SK-N-SH treated with all-trans-retinoic acid at 6 μM for 48 hours (cell line): Measurements from ENCODE around the gene FAM237A.

ENCODE experiments used
- ATAC-seq: fragments of 200-7000 bp; cut with Tn5 transposase; 3 replicates; pipeline ENCODE4 v1.9.1; 2020; ENCODE audit warnings: mild to moderate bottlenecking, moderate library complexity
- ARNTL ChIP-seq: fragments of 450-650 bp; formaldehyde crosslinking; IDR thresholded peaks from 2 replicates; pipeline ENCODE4 v1.5.0; 2020; ENCODE audit warnings: low read depth, mild to moderate bottlenecking, moderate library complexity, borderline replicate concordance
- BACH2 ChIP-seq: fragments of 250-450 bp; sonication (Bioruptor Pico); IDR thresholded peaks from 2 replicates; pipeline ENCODE4 v1.9.0; 2021; ENCODE audit warnings: mild to moderate bottlenecking, borderline replicate concordance
- CSDC2 ChIP-seq: fragments of 250-450 bp; sonication (Bioruptor Pico); IDR thresholded peaks from 2 replicates; pipeline ENCODE4 v1.5.0; 2020; ENCODE audit warnings: mild to moderate bottlenecking, moderate library complexity
- ESRRG ChIP-seq: fragments of 250-450 bp; sonication (Bioruptor Pico); IDR thresholded peaks from 2 replicates; pipeline ENCODE4 v1.6.1; 2021; ENCODE audit warnings: mild to moderate bottlenecking
- GLIS3 ChIP-seq: fragments of 250-450 bp; sonication (Bioruptor Pico); IDR thresholded peaks from 2 replicates; pipeline ENCODE4 v1.5.0; 2020; ENCODE audit warnings: mild to moderate bottlenecking, moderate library complexity
- ISL1 ChIP-seq: fragments of 250-450 bp; sonication (Bioruptor Pico); IDR thresholded peaks from 2 replicates; pipeline ENCODE4 v2.1.2; 2022; ENCODE audit warnings: mild to moderate bottlenecking, moderate library complexity
- OSR1 ChIP-seq: fragments of 250-450 bp; sonication (Bioruptor Pico); IDR thresholded peaks from 2 replicates; pipeline ENCODE4 v1.8.0; 2022; ENCODE audit warnings: moderate library complexity, mild to moderate bottlenecking, inconsistent platforms
- PPARA ChIP-seq: fragments of 250-450 bp; sonication (Bioruptor Pico); IDR thresholded peaks from 2 replicates; pipeline ENCODE4 v1.5.0; 2020; ENCODE audit warnings: mild to moderate bottlenecking, borderline replicate concordance
- RARB ChIP-seq: fragments of 250-450 bp; sonication (Bioruptor Pico); IDR thresholded peaks from 2 replicates; pipeline ENCODE4 v1.8.0; 2021; ENCODE audit warnings: mild to moderate bottlenecking, moderate library complexity
- SNAI2 ChIP-seq: fragments of 250-450 bp; sonication (Bioruptor Pico); IDR thresholded peaks from 2 replicates; pipeline ENCODE4 v1.5.0; 2020; ENCODE audit warnings: mild to moderate bottlenecking, moderate library complexity
- TCF4 ChIP-seq: fragments of 250-450 bp; sonication (Bioruptor Pico); IDR thresholded peaks from 2 replicates; pipeline ENCODE4 v1.8.0; 2021; ENCODE audit warnings: mild to moderate bottlenecking, moderate library complexity, borderline replicate concordance
- TOX ChIP-seq: fragments of 250-450 bp; sonication (Bioruptor Pico); IDR thresholded peaks from 2 replicates; pipeline ENCODE4 v1.8.0; 2021; ENCODE audit warnings: mild to moderate bottlenecking, moderate library complexity, borderline replicate concordance
- ZC3H10 ChIP-seq: fragments of 250-450 bp; sonication (Bioruptor Pico); IDR thresholded peaks from 2 replicates; pipeline ENCODE4 v1.5.1; 2021; ENCODE audit warnings: mild to moderate bottlenecking, moderate library complexity
- ZFP3 ChIP-seq: fragments of 250-450 bp; sonication (Bioruptor Pico); IDR thresholded peaks from 2 replicates; pipeline ENCODE4 v1.5.0; 2020; ENCODE audit warnings: mild to moderate bottlenecking, moderate library complexity
- ZFP30 ChIP-seq: fragments of 450-650 bp; formaldehyde crosslinking; IDR thresholded peaks from 2 replicates; pipeline ENCODE4 v1.5.0; 2022; ENCODE audit warnings: mild to moderate bottlenecking, moderate library complexity
- ZNF565 ChIP-seq: fragments of 450-650 bp; formaldehyde crosslinking; conservative IDR thresholded peaks from 2 replicates; pipeline ENCODE4 v1.5.0; 2020; ENCODE audit warnings: low read depth, mild to moderate bottlenecking, moderate library complexity
- ZNF70 ChIP-seq: fragments of 450-650 bp; formaldehyde crosslinking; IDR thresholded peaks from 2 replicates; pipeline ENCODE4 v1.5.0; 2020; ENCODE audit warnings: mild to moderate bottlenecking, moderate library complexity
- ZNF8 ChIP-seq: fragments of 450-650 bp; formaldehyde crosslinking; IDR thresholded peaks from 2 replicates; pipeline ENCODE4 v1.5.0; 2020; ENCODE audit warnings: mild to moderate bottlenecking, moderate library complexity
- TF ChIP-seq, protein P1 (sequence below): fragments of 250-450 bp; sonication (Bioruptor Pico); IDR thresholded peaks from 2 replicates; pipeline ENCODE4 v1.5.1; 2020; ENCODE audit warnings: low read depth, mild to moderate bottlenecking, moderate library complexity
- TF ChIP-seq, protein P2 (sequence below): fragments of 250-450 bp; sonication (Bioruptor Pico); IDR thresholded peaks from 2 replicates; pipeline ENCODE4 v1.8.0; 2020; ENCODE audit warnings: mild to moderate bottlenecking, moderate library complexity, borderline replicate concordance
- TF ChIP-seq, protein P3 (sequence below): fragments of 250-450 bp; sonication (Bioruptor Pico); IDR thresholded peaks from 2 replicates; pipeline ENCODE4 v1.5.1; 2021; ENCODE audit warnings: mild to moderate bottlenecking, moderate library complexity
- TF ChIP-seq, protein P4 (sequence below): fragments of 250-450 bp; sonication (Bioruptor Pico); IDR thresholded peaks from 2 replicates; pipeline ENCODE4 v1.8.0; 2021; ENCODE audit warnings: low read depth, mild to moderate bottlenecking, moderate library complexity, borderline replicate concordance

Gene FAM237A

DNA sequence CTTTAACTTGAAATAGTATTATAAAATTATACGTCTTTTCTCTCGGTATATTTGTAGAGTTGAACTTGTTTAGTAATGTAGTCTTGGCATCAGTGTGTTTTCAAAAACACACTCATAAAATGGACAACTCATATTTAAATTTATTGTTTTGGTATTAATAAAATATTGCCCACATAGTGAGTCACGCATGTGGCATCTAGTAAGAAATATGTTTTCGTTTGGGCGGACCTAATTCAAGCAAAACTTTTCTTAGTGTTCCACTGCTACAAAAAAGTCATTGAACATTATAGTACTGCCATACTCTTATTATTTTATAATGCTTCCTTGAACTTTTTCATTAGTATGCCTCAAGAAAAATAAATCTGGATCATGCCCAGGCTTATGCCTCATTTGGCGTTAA, 31.1 kb upstream of the FAM237A start:
- TF ChIP-seq ISL1 (CRISPR knock-in tag), result no peak
- TF ChIP-seq, protein P1, sequence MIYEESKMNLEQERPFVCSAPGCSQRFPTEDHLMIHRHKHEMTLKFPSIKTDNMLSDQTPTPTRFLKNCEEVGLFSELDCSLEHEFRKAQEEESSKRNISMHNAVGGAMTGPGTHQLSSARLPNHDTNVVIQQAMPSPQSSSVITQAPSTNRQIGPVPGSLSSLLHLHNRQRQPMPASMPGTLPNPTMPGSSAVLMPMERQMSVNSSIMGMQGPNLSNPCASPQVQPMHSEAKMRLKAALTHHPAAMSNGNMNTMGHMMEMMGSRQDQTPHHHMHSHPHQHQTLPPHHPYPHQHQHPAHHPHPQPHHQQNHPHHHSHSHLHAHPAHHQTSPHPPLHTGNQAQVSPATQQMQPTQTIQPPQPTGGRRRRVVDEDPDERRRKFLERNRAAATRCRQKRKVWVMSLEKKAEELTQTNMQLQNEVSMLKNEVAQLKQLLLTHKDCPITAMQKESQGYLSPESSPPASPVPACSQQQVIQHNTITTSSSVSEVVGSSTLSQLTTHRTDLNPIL (CRISPR knock-in tag), result no peak
- no peak for TF ChIP-seq ZFP3 (CRISPR knock-in tag)
- no peak for TF ChIP-seq ZNF70 (CRISPR knock-in tag)
- ATAC-seq, result no peak

DNA sequence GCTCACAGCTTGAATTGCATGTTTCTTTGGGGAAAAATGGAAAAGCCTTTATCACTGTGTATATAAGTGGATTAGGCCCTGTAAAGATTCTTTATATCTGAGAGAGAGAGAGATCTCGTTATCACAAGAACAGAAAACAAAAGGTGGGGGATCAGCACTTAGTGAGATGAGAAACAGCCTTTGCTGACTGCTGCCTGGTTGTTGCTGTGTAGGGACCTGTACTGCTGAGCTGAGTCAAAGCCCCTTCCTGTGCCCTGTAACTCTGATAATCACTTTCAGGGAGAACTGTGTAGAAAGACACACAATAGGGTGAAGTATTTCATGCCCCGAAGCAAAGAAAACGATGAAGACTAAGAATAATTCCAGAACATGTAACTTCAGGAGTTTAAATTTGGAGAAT, 30.6 kb upstream of the FAM237A start:
- no peak for ATAC-seq
- TF ChIP-seq CSDC2 (no peak), ZFP3 (CRISPR knock-in tag) (no peak), GLIS3 (CRISPR knock-in tag) (no peak), ISL1 (CRISPR knock-in tag) (no peak), ZC3H10 (CRISPR knock-in tag) (no peak), BACH2 (no peak), TCF4 (CRISPR knock-in tag) (no peak), ZNF565 (CRISPR knock-in tag) (no peak), TOX (CRISPR knock-in tag) (no peak), RARB (CRISPR knock-in tag) (no peak)

DNA sequence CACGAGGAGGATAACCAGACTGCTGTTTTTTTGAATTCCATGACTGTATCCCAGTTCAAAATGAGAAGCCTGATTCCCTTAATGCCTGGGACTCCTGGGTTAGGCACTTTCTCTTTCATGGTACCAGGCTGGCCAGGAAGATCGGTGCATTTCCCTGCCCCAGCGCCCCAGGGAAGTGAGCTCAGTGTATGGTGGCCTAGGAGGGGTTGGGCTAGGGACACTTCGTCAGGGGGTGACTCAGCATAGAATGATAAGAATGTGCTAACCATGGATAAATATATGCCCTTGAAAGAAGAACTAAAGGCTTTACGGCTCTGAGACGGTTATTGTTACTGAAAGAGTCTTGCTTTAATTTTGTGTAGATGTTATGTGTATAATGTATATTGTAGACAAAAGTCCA, 27.5 kb upstream of the FAM237A start:
- peak; percentile 36; the same call in 2 of the 3 replicates for ATAC-seq
- TF ChIP-seq, protein P2, sequence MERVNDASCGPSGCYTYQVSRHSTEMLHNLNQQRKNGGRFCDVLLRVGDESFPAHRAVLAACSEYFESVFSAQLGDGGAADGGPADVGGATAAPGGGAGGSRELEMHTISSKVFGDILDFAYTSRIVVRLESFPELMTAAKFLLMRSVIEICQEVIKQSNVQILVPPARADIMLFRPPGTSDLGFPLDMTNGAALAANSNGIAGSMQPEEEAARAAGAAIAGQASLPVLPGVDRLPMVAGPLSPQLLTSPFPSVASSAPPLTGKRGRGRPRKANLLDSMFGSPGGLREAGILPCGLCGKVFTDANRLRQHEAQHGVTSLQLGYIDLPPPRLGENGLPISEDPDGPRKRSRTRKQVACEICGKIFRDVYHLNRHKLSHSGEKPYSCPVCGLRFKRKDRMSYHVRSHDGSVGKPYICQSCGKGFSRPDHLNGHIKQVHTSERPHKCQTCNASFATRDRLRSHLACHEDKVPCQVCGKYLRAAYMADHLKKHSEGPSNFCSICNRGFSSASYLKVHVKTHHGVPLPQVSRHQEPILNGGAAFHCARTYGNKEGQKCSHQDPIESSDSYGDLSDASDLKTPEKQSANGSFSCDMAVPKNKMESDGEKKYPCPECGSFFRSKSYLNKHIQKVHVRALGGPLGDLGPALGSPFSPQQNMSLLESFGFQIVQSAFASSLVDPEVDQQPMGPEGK (CRISPR knock-in tag), result no peak
- TF ChIP-seq ISL1 (CRISPR knock-in tag) (no peak), GLIS3 (CRISPR knock-in tag) (no peak), BACH2 (no peak), TOX (CRISPR knock-in tag) (no peak), CSDC2 (no peak), ZNF8 (CRISPR knock-in tag) (no peak), PPARA (CRISPR knock-in tag) (no peak), SNAI2 (CRISPR knock-in tag) (no peak), ARNTL (CRISPR knock-in tag) (no peak), ZC3H10 (CRISPR knock-in tag) (no peak), ZFP30 (no peak), OSR1 (CRISPR knock-in tag) (no peak)
- TF ChIP-seq, protein P3, sequence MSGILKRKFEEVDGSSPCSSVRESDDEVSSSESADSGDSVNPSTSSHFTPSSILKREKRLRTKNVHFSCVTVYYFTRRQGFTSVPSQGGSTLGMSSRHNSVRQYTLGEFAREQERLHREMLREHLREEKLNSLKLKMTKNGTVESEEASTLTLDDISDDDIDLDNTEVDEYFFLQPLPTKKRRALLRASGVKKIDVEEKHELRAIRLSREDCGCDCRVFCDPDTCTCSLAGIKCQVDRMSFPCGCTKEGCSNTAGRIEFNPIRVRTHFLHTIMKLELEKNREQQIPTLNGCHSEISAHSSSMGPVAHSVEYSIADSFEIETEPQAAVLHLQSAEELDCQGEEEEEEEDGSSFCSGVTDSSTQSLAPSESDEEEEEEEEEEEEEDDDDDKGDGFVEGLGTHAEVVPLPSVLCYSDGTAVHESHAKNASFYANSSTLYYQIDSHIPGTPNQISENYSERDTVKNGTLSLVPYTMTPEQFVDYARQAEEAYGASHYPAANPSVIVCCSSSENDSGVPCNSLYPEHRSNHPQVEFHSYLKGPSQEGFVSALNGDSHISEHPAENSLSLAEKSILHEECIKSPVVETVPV (CRISPR knock-in tag), result no peak
- TF ChIP-seq, protein P1 (CRISPR knock-in tag), result no peak

DNA sequence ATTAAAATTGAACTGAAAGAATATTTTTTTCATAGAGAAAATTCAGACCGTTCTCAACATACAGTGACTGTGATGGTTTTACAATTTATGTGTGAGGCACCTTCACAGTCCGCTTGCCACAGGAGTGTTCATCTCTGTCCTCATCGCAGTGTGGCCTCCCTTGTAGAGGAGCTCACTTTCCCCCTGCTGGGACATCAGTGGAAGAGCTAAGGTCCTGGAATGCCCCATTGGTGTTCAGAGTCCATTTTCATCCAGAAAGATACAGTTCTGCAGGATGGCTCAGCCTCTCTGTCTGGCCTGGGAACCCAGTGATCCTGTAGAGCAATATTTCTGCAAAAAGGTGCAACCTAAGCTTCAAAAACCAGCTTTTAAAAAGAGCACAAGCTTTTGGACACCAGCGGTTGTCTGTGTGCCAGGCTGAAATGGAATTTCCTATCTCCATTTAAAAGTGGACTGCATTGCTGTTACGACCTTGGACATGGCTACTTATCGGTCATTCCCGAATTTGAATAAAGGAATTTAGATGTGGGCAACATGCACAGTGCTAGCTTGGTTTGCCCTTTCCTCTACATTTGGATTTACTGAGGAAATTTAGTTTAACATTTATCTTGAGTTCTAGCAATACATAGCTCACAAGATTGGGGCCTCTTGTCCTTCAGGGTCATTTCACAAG, 26.7 kb upstream of the FAM237A start:
- no peak for TF ChIP-seq ZC3H10 (CRISPR knock-in tag)
- TF ChIP-seq, protein P2 (CRISPR knock-in tag), result no peak
- TF ChIP-seq, protein P4, sequence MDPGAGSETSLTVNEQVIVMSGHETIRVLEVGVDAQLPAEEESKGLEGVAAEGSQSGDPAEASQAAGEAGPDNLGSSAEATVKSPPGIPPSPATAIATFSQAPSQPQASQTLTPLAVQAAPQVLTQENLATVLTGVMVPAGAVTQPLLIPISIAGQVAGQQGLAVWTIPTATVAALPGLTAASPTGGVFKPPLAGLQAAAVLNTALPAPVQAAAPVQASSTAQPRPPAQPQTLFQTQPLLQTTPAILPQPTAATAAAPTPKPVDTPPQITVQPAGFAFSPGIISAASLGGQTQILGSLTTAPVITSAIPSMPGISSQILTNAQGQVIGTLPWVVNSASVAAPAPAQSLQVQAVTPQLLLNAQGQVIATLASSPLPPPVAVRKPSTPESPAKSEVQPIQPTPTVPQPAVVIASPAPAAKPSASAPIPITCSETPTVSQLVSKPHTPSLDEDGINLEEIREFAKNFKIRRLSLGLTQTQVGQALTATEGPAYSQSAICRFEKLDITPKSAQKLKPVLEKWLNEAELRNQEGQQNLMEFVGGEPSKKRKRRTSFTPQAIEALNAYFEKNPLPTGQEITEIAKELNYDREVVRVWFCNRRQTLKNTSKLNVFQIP (CRISPR knock-in tag), result no peak
- no peak for TF ChIP-seq PPARA (CRISPR knock-in tag)
- TF ChIP-seq ESRRG (CRISPR knock-in tag), result no peak
- no peak for TF ChIP-seq RARB (CRISPR knock-in tag)
- TF ChIP-seq ZNF70 (CRISPR knock-in tag), result no peak
- TF ChIP-seq CSDC2, result no peak
- TF ChIP-seq ISL1 (CRISPR knock-in tag), result no peak
- TF ChIP-seq ZNF565 (CRISPR knock-in tag), result no peak
- no peak for TF ChIP-seq GLIS3 (CRISPR knock-in tag)
- TF ChIP-seq, protein P1 (CRISPR knock-in tag), result no peak
- no peak for TF ChIP-seq TOX (CRISPR knock-in tag)
- no peak for TF ChIP-seq ZFP3 (CRISPR knock-in tag)
- TF ChIP-seq SNAI2 (CRISPR knock-in tag), result no peak
- TF ChIP-seq ZFP30, result no peak
- ATAC-seq, result no peak
